ENCODE results near the gene ADORA2A.

DNA sequence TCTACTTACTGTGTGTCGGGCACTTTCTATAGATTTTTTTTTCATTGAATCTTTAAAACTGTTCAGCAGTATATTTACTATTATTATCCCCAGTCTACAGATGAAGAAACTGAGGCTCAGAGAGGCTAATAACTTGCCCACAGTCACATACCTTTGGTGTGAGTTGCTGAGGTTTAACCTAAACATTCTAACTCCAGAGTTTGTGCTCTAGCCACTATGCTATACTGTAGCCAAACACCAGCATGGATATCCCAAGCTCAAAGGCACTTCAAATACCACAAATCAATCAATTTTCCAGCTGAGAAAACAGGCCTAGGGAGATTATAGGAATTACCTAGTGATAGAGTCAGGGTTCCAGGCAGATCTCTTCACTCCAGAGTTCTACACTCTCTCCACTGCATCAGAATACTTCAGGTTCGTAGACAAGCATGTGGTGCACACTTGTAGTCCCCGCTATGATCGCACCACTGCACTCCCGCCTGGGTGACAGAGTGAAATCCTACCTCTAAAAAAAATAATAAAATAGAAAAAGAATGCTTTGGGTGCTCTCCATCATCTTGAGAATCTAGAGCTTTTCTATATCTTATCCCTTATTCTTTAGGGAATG is 47.4 kb downstream of the ADORA2A start:
- TF ChIP-seq CTCF (IDR thresholded peaks at IDR 0.05; ENCODE audit: insufficient read depth, low read length): no peak
- TF ChIP-seq GABPA (IDR thresholded peaks at IDR 0.05; ENCODE audit: low read depth): no peak
- no peak for TF ChIP-seq POLR2AphosphoS5 (IDR thresholded peaks at IDR 0.05; ENCODE audit: low read depth)
- TF ChIP-seq SPI1 (IDR thresholded peaks at IDR 0.05; ENCODE audit: borderline replicate concordance, low read depth): no peak
- TF ChIP-seq REST (IDR thresholded peaks at IDR 0.05; ENCODE audit: insufficient replicate concordance, low read depth): no peak

Measured in HL-60 (cell line).